ENCODE results near the gene LCNL1.

The LCNL1 gene

GRCh38 chr9:137020771-137021567, 38.2 kb downstream of the LCNL1 start:
- H2AFZ ChIP-seq (ENCODE audit: low read length): no peak overlapping the region
- no peak for TF ChIP-seq CTCF (conservative IDR thresholded peaks at IDR 0.05; ENCODE audit: low read length)

DNA sequence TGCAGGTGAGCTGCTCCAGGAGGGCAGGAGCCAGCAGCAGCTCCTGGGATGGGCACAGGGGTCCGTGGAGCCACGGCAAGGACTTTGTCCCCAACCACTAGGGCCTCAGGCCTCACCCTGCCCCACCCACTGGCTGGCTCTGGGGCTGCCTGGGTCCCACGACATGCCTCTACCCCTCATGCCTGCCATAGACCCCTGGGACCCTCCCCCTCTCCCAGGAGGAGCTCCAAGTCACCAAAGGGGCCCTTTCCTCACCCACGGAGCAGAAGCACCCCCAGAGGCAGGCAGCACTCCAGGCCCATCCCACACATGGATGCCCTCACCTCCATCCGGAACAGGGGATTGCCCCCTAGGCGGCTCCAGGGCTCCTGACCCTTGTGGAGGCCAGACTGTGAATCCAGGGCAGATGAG, 38.8 kb downstream of the LCNL1 start:
- H3K27me3 ChIP-seq (ENCODE audit: insufficient read depth, low read length, poor library complexity, severe bottlenecking): no peaks in the 10 kb centered on the region
- no peaks in the 10 kb centered on the region; the same call in 1 of the 2 replicates for H3K79me2 ChIP-seq (ENCODE audit: insufficient read depth, low read length)
- H3K9ac ChIP-seq (ENCODE audit: low read depth, low read length, poor library complexity, severe bottlenecking): no peak overlapping the region
- H3K4me2 ChIP-seq (ENCODE audit: low read depth, low read length, poor library complexity, severe bottlenecking): no peak overlapping the region
- H3K4me1 ChIP-seq (ENCODE audit: insufficient read depth, low read length, poor library complexity, severe bottlenecking): peaks cover 4% of the 10 kb centered on the region
- no peaks in the 10 kb centered on the region for H3K9me3 ChIP-seq (ENCODE audit: insufficient read depth, low read depth, low read length)
- H2AFZ ChIP-seq (ENCODE audit: low read length): no peak overlapping the region
- TF ChIP-seq EZH2phosphoT487 (IDR thresholded peaks at IDR 0.05; ENCODE audit: borderline replicate concordance): no peak
- TF ChIP-seq CTCF (conservative IDR thresholded peaks at IDR 0.05; ENCODE audit: low read length): no peak
- no peak overlapping the region for H3K4me3 ChIP-seq (ENCODE audit: low read length, poor library complexity, severe bottlenecking)
- H3K36me3 ChIP-seq (ENCODE audit: insufficient read depth, low read length): no peaks in the 10 kb centered on the region
- peaks cover 4% of the 10 kb centered on the region for H4K20me1 ChIP-seq (ENCODE audit: insufficient read depth, low read length, poor library complexity, severe bottlenecking)
- H3F3A ChIP-seq (ENCODE audit: low read depth): no peaks in the 10 kb centered on the region
- H3K9me2 ChIP-seq (replicated peaks; ENCODE audit: low read depth, low read length): no peaks in the 10 kb centered on the region

More at GRCh38 chr9:137020771-137021567, 38.2 kb downstream of the LCNL1 start:
- H3K9me3 ChIP-seq (ENCODE audit: insufficient read depth, low read depth, low read length): no peaks in the 10 kb centered on the region
- no peak overlapping the region for H3K4me2 ChIP-seq (ENCODE audit: low read depth, low read length, poor library complexity, severe bottlenecking)
- no peak overlapping the region for H3K4me3 ChIP-seq (ENCODE audit: low read length, poor library complexity, severe bottlenecking)
- H3F3A ChIP-seq (ENCODE audit: low read depth): no peaks in the 10 kb centered on the region
- no peak overlapping the region for H3K9ac ChIP-seq (ENCODE audit: low read depth, low read length, poor library complexity, severe bottlenecking)
- H3K27me3 ChIP-seq (ENCODE audit: insufficient read depth, low read length, poor library complexity, severe bottlenecking): no peaks in the 10 kb centered on the region
- H3K4me1 ChIP-seq (ENCODE audit: insufficient read depth, low read length, poor library complexity, severe bottlenecking): no peaks in the 10 kb centered on the region
- no peaks in the 10 kb centered on the region for H3K9me2 ChIP-seq (replicated peaks; ENCODE audit: low read depth, low read length)
- H3K79me2 ChIP-seq (ENCODE audit: insufficient read depth, low read length): no peaks in the 10 kb centered on the region
- peaks cover 4% of the 10 kb centered on the region for H4K20me1 ChIP-seq (ENCODE audit: insufficient read depth, low read length, poor library complexity, severe bottlenecking)
- H3K36me3 ChIP-seq (ENCODE audit: insufficient read depth, low read length): no peaks in the 10 kb centered on the region

- Histone ChIP-seq H3K9ac (ENCODE audit: low read depth, low read length, poor library complexity, severe bottlenecking) (no peak overlapping the region), H3F3A (ENCODE audit: low read depth) (no peaks in the 10 kb centered on the region), H3K79me2 (ENCODE audit: insufficient read depth, low read length) (peaks cover under 1% of the 10 kb centered on the region; the same call in 1 of the 2 replicates), H3K27me3 (ENCODE audit: insufficient read depth, low read length, poor library complexity, severe bottlenecking) (no peaks in the 10 kb centered on the region), H3K9me3 (ENCODE audit: insufficient read depth, low read depth, low read length) (no peaks in the 10 kb centered on the region), H3K4me3 (ENCODE audit: low read length, poor library complexity, severe bottlenecking) (no peak overlapping the region), H3K36me3 (ENCODE audit: insufficient read depth, low read length) (no peaks in the 10 kb centered on the region), H3K4me1 (ENCODE audit: insufficient read depth, low read length, poor library complexity, severe bottlenecking) (peaks cover 9% of the 10 kb centered on the region), H2AFZ (ENCODE audit: low read length) (no peak overlapping the region), H3K9me2 (replicated peaks; ENCODE audit: low read depth, low read length) (no peaks in the 10 kb centered on the region), H3K4me2 (ENCODE audit: low read depth, low read length, poor library complexity, severe bottlenecking) (no peak overlapping the region), H4K20me1 (ENCODE audit: insufficient read depth, low read length, poor library complexity, severe bottlenecking) (peaks cover 7% of the 10 kb centered on the region)
- no peak for TF ChIP-seq EZH2phosphoT487 (IDR thresholded peaks at IDR 0.05; ENCODE audit: borderline replicate concordance)
These were observed 39.3 kb downstream of the LCNL1 start for GRCh38 chr9:137021979-137022661.

Data from Loucy (cell line).